Measurements from ENCODE around the gene FBXO5.
"Not testable (repeated sequence)": the region's sequence is repeated elsewhere in the genome, so short reads cannot be mapped to it uniquely, and the experiment has no call there.

FBXO5 gene

DNA sequence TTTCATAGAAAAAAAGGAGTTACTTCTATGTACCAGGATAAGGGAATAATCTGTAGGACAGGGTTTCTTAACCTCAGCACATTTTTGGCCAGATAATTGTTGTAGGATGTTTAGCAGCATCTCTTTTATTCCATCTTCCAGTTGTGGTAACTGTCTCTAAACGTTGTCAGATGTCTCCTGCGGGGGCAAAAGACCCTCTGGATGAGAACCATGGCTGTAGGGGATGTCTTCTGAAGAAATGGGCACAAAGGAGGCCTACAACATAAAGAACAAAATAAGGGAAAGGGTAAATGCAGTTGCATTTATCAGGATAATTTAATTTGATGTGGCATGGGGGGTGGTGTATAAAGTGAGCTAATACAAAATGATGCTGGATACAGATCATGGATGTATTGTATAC lies 4.1 kb upstream of the FBXO5 start:
- no peak for DNase-seq

GRCh38 chr6:152985300-152985699 lies 2.5 kb upstream of the FBXO5 start:
- DNase-seq, result not testable (repeated sequence)

DNA sequence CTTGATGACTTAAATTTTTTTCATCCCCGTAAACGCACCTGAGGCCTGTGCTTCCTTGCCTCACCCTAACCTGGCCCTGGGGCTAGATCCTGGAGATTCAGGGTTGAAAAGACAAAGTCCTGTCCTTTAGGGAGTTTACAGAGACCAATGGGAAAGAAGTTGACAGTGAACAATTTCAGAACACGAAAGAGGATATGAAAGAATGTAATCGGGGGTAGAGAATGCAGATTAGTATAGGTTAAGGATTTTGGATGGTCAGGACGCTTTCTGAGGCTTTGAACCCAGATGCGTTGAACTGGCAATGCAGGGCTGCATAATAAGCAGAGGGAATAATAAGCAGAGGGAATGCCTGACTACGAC lies 1.7 kb upstream of the FBXO5 start:
- DNase-seq, result no peak

DNA sequence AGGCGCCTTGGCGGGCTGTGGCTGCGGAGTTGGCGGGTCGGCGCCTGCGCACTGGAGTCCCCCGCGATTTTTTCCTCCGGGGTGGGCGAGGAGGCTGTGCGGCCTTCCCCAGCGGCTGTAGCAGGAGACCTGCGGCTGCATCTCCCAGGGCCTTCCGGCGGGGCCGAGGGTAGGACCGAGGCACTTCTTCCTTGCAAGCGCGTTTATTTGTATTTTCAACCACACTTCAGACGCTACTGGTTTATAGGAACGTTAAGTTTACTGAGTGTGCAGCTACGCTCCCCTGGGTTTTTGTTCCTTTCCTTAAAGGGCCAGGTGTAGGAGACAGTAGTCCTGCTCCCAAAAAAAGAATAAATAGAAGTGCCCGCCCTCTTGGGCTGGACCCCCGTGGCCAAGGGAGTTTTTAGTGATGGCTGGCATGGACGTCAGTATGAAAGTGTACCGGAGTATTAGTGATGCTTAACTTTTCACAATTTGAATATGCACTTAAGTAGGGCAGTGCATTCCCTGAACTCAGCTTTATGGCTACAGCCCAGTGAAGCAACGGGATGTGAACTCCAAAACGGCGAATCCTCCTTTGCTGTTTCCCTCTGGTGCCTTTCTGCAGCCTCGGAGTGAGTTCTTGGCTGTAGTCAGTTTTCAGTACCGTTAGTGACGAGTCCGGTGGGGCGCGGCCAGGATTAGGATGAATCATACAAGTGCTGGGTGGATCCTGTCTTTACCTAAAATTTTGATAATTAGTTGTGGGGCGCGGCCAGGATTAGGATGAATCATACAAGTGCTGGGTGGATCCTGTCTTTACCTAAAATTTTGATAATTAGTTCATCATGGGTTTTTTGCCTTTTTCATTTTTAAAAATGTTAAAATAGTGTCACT lies 1.0 kb upstream of the FBXO5 start:
- peak; percentile 83 for DNase-seq

- peak; percentile 50 for DNase-seq
Observed at GRCh38 chr6:152981989-152982903, 595 bp downstream of the FBXO5 start.

- no peak for DNase-seq
Observed at GRCh38 chr6:152981219-152981618, 1.6 kb downstream of the FBXO5 start.

GRCh38 chr6:152980656-152981055 lies 2.2 kb downstream of the FBXO5 start:
- DNase-seq, result no peak

- no peak for DNase-seq
Observed at GRCh38 chr6:152979116-152979515, 3.7 kb downstream of the FBXO5 start.

DNA sequence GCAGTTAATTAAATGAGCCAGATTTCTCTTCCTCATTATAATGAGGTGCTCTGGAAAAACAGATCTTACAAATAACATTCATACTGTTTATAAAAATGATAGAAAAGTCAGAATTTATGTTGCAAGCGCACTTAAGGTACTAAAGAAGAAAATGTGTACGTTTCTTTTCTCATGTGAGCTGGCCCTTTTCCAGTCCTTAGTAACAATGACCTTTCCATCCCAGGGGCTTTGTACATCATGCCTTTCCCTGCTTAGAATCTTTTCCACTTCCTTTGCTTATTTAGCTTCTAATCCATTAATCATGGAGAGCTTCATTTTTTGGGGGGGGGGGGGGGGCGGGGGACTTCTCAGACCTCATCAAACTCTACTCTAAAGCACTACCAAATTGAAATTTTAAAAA lies 4.8 kb downstream of the FBXO5 start:
- no peak for DNase-seq

GRCh38 chr6:152977556-152977955 lies 5.3 kb downstream of the FBXO5 start:
- no peak for DNase-seq

DNA sequence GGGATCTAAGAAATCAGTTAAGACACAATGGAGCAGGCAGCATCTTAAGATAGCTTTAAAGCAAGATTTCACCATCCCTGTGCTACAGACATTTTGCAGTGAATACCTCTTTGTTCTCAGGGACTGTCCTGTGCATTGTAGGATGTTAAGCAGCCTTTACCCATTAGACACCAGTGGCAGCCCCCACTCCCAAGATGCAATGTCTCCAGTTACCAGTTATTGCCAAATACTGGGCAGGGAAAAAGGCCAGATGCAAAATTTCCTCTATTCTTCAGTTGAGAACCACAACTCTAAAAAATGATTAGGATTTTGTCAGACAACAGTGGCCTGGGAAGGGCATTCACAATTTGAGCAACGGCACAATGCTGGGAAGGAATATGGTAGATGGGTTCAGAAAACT lies 6.1 kb downstream of the FBXO5 start:
- DNase-seq, result no peak

GRCh38 chr6:152975204-152975915 lies 7.5 kb downstream of the FBXO5 start:
- no peak for DNase-seq

- DNase-seq, result no peak
Observed at GRCh38 chr6:152973916-152974315, 8.9 kb downstream of the FBXO5 start.

- DNase-seq, result no peak
Observed at GRCh38 chr6:152969688-152970418, 13.0 kb downstream of the FBXO5 start.

DNA sequence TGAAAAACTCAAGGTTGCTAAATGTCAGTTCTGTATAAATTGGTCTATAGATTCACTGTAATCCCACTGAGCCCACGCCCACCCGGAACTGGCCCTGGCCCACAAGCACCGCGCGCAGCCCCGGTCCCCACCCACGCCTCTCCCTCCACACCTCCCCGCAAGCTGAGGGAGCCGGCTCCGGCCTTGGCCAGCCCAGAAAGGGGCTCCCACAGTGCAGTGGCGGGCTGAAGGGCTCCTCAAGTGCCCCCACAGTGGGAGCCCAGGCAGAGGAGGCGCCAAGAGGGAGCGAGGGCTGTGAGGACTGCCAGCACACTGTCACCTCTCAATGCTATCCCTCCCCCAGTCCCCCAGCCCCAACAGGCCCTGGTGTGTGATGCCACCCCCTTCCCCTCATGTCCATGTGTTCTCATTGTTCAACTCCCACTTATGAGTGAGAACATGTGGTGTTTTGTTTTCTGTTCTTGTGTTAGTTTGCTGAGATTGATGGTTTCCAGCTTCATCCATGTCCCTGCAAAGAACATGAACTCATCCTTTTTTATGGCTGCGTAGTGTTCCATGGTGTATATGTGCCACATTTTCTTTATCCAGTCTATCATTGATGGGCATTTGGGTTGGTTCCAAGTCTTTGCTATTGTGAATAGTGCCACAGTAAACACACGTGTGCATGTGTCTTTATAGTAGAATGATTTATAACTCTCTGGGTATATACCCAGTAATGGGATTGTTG lies 16.5 kb downstream of the FBXO5 start:
- not testable (repeated sequence) for DNase-seq

GRCh38 chr6:152959333-152959732 lies 23.5 kb downstream of the FBXO5 start:
- DNase-seq, result no peak

- DNase-seq, result no peak
Observed at GRCh38 chr6:152957796-152958195, 25.0 kb downstream of the FBXO5 start.

DNA sequence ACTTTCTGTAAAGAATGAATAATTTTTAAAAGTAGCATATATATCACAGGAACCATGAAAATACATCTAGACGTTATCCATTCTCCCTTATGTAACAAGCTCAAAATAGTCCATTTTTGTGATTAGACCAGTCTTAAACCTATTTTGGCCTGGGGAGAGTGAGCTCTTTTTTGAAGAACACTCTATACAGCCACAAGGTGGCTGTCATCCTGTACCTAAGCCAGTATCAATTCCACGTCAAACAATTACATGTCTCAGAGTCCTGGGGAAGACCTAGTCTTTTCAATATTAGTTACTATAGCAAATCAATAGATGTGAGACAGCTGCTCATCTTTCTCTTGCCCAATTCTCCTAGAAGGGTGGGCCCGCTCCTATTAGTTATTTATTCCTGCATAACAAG lies 28.4 kb downstream of the FBXO5 start:
- no peak for DNase-seq

GRCh38 chr6:152952866-152953509 lies 29.9 kb downstream of the FBXO5 start:
- DNase-seq, result no peak

- no peak for DNase-seq
Observed at GRCh38 chr6:152952045-152952444, 30.8 kb downstream of the FBXO5 start.

GRCh38 chr6:152950240-152950639 lies 32.6 kb downstream of the FBXO5 start:
- DNase-seq, result no peak

Data from right forelimb (tissue), 1 donor.